B cell (primary cell): ENCODE data around the gene PRKCG. TPM values are rescaled to one million over a fixed set of nuclear protein-coding genes. Genes with fewer than 3 reads are reported as not detected.
A peak's percentile ranks its signal among the peaks of the same experiment; 100 is the strongest.

Source experiments
- ATAC-seq: fragments of 200-7000 bp; cut with Tn5 transposase; one replicate; pipeline ENCODE4 v1.10.0; 2021; ENCODE audit warnings: low read depth, mild to moderate bottlenecking, moderate number of reproducible peaks, moderate library complexity
- CTCF ChIA-PET: fragments of 350-600 bp; sonication (Branson Sonifier 250); formaldehyde crosslinking; loops from one replicate; lab custom pipeline; 2021; ENCODE audit warnings: antibody characterized with exemption, inconsistent platforms; lab: Charles Lee
- POLR2A ChIA-PET: fragments of 350-600 bp; sonication (Branson Sonifier 250); formaldehyde crosslinking; loops from one replicate; lab custom pipeline; 2021; ENCODE audit warnings: antibody characterized with exemption; lab: Charles Lee
- DNase-seq: peaks from one replicate; pipeline ENCODE4 v3.0.0; 2013
- H2AFZ ChIP-seq: 2 replicates; pipeline ENCODE4 v1.6.1; 2012; ENCODE audit warnings: mild to moderate bottlenecking, low read depth, low read length; ENCODE audit not compliant: insufficient read depth, poor library complexity, severe bottlenecking
- H3K27ac ChIP-seq, 2 donors: 1 replicate in 1 of 2; 2 replicates in 1 of 2; pipeline ENCODE4 v1.5.1; 2012 to 2013; ENCODE audit warnings: low read length in 2 of 2, mild to moderate bottlenecking in 2 of 2, moderate library complexity in 1 of 2
- H3K27me3 ChIP-seq, 4 experiments: fragments of 200-600 bp in 1 of 4; sonication (generic) in 1 of 4; replicated peaks in 1 of 4; 1 replicate in 2 of 4; 2 replicates in 2 of 4; pipeline versions ENCODE4 v1.6.1 to v1.7.0; 2013 to 2016; ENCODE audit warnings: low read length in 3 of 4, mild to moderate bottlenecking in 2 of 4, mixed read lengths in 1 of 4, moderate library complexity in 1 of 4; ENCODE audit not compliant: insufficient read depth in 4 of 4, control insufficient read depth in 3 of 4; ENCODE audit errors: control extremely low read depth in 1 of 4
- H3K36me3 ChIP-seq, 2 experiments: replicated peaks in 1 of 2; 1 replicate in 1 of 2; 2 replicates in 1 of 2; pipeline versions ENCODE4 v1.6.1 to v1.7.1; 2013; ENCODE audit warnings: low read length in 1 of 2; ENCODE audit not compliant: insufficient read depth in 2 of 2, control insufficient read depth in 1 of 2; ENCODE audit errors: control extremely low read depth in 1 of 2, extremely low read depth in 1 of 2
- H3K4me1 ChIP-seq, 2 donors: fragments of 200-600 bp in 1 of 2; sonication (generic) in 1 of 2; 1 replicate in 1 of 2; 2 replicates in 1 of 2; pipeline versions ENCODE4 v1.5.1 to v1.6.1; 2013 to 2017; ENCODE audit warnings: low read length in 2 of 2; ENCODE audit not compliant: control insufficient read depth in 2 of 2, insufficient read depth in 2 of 2
- H3K4me2 ChIP-seq: replicated peaks from 2 replicates; pipeline ENCODE3; 2012; ENCODE audit warnings: mild to moderate bottlenecking, low read depth, low read length; ENCODE audit not compliant: poor library complexity, severe bottlenecking
- H3K4me3 ChIP-seq, 5 experiments: fragments of 200-600 bp in 1 of 5; sonication (generic) in 1 of 5; 1 replicate in 3 of 5; 2 replicates in 2 of 5; pipeline versions ENCODE4 v1.5.1 to v1.7.0; 2011 to 2016; ENCODE audit warnings: low read length in 4 of 5, mild to moderate bottlenecking in 4 of 5, low read depth in 2 of 5, control low read depth in 1 of 5, moderate library complexity in 1 of 5; ENCODE audit not compliant: insufficient read depth in 1 of 5; ENCODE audit errors: control extremely low read depth in 1 of 5, extremely low read depth in 1 of 5
- H3K79me2 ChIP-seq: fragments of 200-600 bp; sonication (generic); one replicate; pipeline ENCODE4 v1.6.0; 2016; ENCODE audit warnings: low read length; ENCODE audit not compliant: control insufficient read depth, insufficient read depth
- H3K9ac ChIP-seq: fragments of 200-600 bp; sonication (generic); 2 replicates; pipeline ENCODE4 v1.6.1; 2017; ENCODE audit warnings: mild to moderate bottlenecking, low read length, moderate library complexity
- H3K9me3 ChIP-seq, 3 donors: one replicate each; pipeline versions ENCODE4 v1.6.1 to v1.7.1; 2013; ENCODE audit warnings: low read length in 2 of 3; ENCODE audit not compliant: control insufficient read depth in 2 of 3, insufficient read depth in 1 of 3; ENCODE audit errors: control extremely low read depth in 1 of 3
- H4K20me1 ChIP-seq: 2 replicates; pipeline ENCODE4 v1.6.0; 2012; ENCODE audit warnings: mild to moderate bottlenecking, low read length; ENCODE audit not compliant: insufficient read depth, control insufficient read depth, poor library complexity, severe bottlenecking
- H3K27ac Mint-ChIP-seq: one replicate; pipeline ENCODE4 v1.8.0; 2021; ENCODE audit warnings: mixed read lengths
- H3K27me3 Mint-ChIP-seq: one replicate; pipeline ENCODE4 v1.8.0; 2021; ENCODE audit warnings: mixed read lengths
- H3K4me1 Mint-ChIP-seq: one replicate; pipeline ENCODE4 v1.8.0; 2021; ENCODE audit warnings: mixed read lengths
- H3K4me3 Mint-ChIP-seq: one replicate; pipeline ENCODE4 v1.8.0; 2021; ENCODE audit warnings: mixed read lengths
- H3K9me3 Mint-ChIP-seq: one replicate; pipeline ENCODE4 v1.8.0; 2022; ENCODE audit warnings: mixed read lengths; ENCODE audit not compliant: insufficient read depth
- EZH2 ChIP-seq: IDR thresholded peaks from 2 replicates; pipeline ENCODE4 v1.6.1; 2012; ENCODE audit warnings: borderline replicate concordance, low read depth, mild to moderate bottlenecking, moderate library complexity, low read length; ENCODE audit not compliant: insufficient read depth, poor library complexity, severe bottlenecking
- WGBS: methylation state at CpG from one replicate; pipeline ENCODE4 v1.1.5; 2013; ENCODE audit warnings: missing lambda C conversion rate; ENCODE audit not compliant: insufficient coverage; 5-methylcytosine and 5-hydroxymethylcytosine counted together
- intact Hi-C: fragments of 100-400 bp; cut with micrococcal nuclease; formaldehyde crosslinking; loops from one replicate; pipeline ENCODE4 v1.10.0; 2022
- polyA plus RNA-seq: library from polyadenylated mRNA; depleted of rRNA; stranded (reverse); fragments of >200 nt; gene quantifications from 2 replicates; pipeline ENCODE4 v1.2.3, GENCODE V29; 2012
- total RNA-seq, 2 donors: library from RNA; stranded (reverse); fragments of 120-200 nt in 1 of 2; gene quantifications; 1 replicate in 1 of 2; 2 replicates in 1 of 2; pipeline versions ENCODE4 v1.2.3 to v1.2.4, GENCODE V29; 2013 to 2022
- TF ChIP-seq, protein P1 (sequence below): fragments of 200-600 bp; IDR thresholded peaks from one replicate; pipeline ENCODE4 v1.8.0; 2022; ENCODE audit warnings: antibody characterized with exemption, mild to moderate bottlenecking

The PRKCG gene
- total and polyA plus RNA-seq, 2 donors (not counting 1 experiment from before 2014, with no cell fraction given): 0.31 TPM; not detected in 1

DNA sequence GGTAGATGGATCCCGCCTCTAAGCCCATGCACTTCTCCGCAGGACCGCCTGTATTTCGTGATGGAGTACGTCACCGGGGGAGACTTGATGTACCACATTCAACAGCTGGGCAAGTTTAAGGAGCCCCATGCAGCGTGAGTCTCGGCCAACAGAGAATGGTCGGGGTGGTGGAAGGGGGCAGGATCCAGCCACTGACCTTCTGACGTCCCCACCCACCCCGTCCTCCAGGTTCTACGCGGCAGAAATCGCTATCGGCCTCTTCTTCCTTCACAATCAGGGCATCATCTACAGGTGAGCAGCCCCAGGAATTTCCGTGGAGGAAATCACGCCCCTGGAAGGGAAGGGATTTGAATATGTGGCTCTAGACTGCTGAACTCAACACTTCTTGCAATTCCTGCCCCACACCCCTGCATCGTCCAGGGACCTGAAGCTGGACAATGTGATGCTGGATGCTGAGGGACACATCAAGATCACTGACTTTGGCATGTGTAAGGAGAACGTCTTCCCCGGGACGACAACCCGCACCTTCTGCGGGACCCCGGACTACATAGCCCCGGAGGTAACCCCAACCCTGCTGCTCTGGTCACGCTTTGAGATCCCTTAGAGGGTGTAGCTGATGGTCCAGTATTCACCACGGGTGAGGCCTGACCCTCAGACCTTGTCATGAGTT is 18.3 kb downstream of the PRKCG start:
- no peaks in the 10 kb centered on the region for H3K4me1 Mint-ChIP-seq
- Histone ChIP-seq H3K79me2 (no peaks in the 10 kb centered on the region), H3K4me1 (peaks cover 0 to 5% of the 10 kb centered on the region in 2 donors), H3K36me3 (no peaks in the 10 kb centered on the region), H3K27me3 (peaks cover 0 to 23% (median 10%) of the 10 kb centered on the region in 4 experiments), H3K4me2 (no peak overlapping the region), H3K9me3 (peaks cover 0 to 37% (median 0%) of the 10 kb centered on the region in 3 donors), H3K9ac (no peak overlapping the region), H3K27ac (no peak overlapping the region), H3K4me3 (no peak overlapping the region), H4K20me1 (no peaks in the 10 kb centered on the region), H2AFZ (no peak overlapping the region)
- H3K4me3 Mint-ChIP-seq: no peak overlapping the region
- ChIA-PET CTCF (no interaction called here), POLR2A (no interaction called here)
- TF ChIP-seq, protein P1, sequence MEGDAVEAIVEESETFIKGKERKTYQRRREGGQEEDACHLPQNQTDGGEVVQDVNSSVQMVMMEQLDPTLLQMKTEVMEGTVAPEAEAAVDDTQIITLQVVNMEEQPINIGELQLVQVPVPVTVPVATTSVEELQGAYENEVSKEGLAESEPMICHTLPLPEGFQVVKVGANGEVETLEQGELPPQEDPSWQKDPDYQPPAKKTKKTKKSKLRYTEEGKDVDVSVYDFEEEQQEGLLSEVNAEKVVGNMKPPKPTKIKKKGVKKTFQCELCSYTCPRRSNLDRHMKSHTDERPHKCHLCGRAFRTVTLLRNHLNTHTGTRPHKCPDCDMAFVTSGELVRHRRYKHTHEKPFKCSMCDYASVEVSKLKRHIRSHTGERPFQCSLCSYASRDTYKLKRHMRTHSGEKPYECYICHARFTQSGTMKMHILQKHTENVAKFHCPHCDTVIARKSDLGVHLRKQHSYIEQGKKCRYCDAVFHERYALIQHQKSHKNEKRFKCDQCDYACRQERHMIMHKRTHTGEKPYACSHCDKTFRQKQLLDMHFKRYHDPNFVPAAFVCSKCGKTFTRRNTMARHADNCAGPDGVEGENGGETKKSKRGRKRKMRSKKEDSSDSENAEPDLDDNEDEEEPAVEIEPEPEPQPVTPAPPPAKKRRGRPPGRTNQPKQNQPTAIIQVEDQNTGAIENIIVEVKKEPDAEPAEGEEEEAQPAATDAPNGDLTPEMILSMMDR: no peak
- H3K27ac Mint-ChIP-seq: no peak overlapping the region
- peaks cover 7% of the 10 kb centered on the region for H3K9me3 Mint-ChIP-seq
- DNase-seq (no peak), ATAC-seq (no peak)
- peaks cover 51% of the 10 kb centered on the region for H3K27me3 Mint-ChIP-seq
- intact Hi-C loops: no loop called here
- WGBS: 94% methylated on average over 19 of the region's 27 CpGs

DNA sequence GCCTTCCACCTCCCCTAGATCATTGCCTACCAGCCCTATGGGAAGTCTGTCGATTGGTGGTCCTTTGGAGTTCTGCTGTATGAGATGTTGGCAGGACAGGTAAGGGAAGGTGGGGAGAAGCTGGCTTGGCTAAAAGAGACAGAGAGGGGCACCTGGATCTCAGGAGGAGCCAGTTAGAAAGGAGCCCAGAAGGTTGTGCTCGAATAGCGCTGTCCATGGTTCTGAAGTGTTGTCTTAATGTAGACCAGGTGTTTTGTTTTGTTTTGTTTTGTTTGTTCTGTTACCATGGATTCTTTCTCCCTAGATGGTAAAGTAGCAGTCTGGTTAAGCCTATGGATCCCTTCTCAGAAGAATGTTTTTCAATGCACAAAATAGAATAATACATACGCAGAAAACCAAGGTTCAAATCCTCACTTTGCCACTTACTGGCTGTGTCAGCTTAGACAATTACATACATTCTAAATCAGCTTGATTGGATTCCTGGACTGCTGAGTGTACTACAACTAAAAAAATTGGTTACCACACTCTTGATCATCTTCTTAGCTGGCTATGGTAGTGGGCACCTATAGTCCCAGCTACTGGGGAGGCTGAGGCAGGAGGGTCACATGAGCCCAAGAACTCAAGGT is 21.2 kb downstream of the PRKCG start:
- intact Hi-C loops: no loop called here
- H3K4me3 ChIP-seq: no peak overlapping the region
- ChIA-PET POLR2A (no interaction called here), CTCF (interaction anchor here (1.2 kb wide), 1 partner anchor 17 kb away, joined by 3 read pairs; no protein-coding TSS in a partner anchor)
- peaks cover 0 to 34% (median 19%) of the 10 kb centered on the region in 4 experiments for H3K27me3 ChIP-seq
- H2AFZ ChIP-seq: no peak overlapping the region
- H3K9ac ChIP-seq: no peak overlapping the region
- H3K27ac Mint-ChIP-seq: peak overlapping the region; percentile 41
- TF ChIP-seq, protein P1: no peak
- no peak for TF ChIP-seq EZH2
- H3K9me3 ChIP-seq: peaks cover 0 to 55% (median 0%) of the 10 kb centered on the region in 3 donors
- WGBS: 47% methylated on average over 3 of the region's 4 CpGs
- peaks cover 60% of the 10 kb centered on the region for H3K27me3 Mint-ChIP-seq
- H3K4me1 ChIP-seq: peaks cover 13 to 18% of the 10 kb centered on the region in 2 donors
- H3K4me1 Mint-ChIP-seq: peaks cover 13% of the 10 kb centered on the region
- ATAC-seq (no peak), DNase-seq (peak; percentile 66)
- no peaks in the 10 kb centered on the region for H3K79me2 ChIP-seq
- no peaks in the 10 kb centered on the region for H4K20me1 ChIP-seq
- no peak overlapping the region for H3K4me2 ChIP-seq
- peaks cover 7% of the 10 kb centered on the region for H3K9me3 Mint-ChIP-seq
- H3K4me3 Mint-ChIP-seq: no peak overlapping the region
- no peaks in the 10 kb centered on the region for H3K36me3 ChIP-seq
- no peak overlapping the region for H3K27ac ChIP-seq
